GM10248 (cell line): Measurements from ENCODE around the gene STIMATE.

ENCODE experiments used
- CTCF ChIA-PET: fragments of 300-600 bp; sonication (Branson Sonifier 250); formaldehyde crosslinking; extraction: SDS; loops from one replicate; lab custom pipeline; 2021; ENCODE audit warnings: antibody characterized with exemption; lab: Yijun Ruan, JAX
- POLR2A ChIA-PET: fragments of 350-650 bp; sonication (Branson Sonifier 250); formaldehyde crosslinking; extraction: SDS; loops from one replicate; lab custom pipeline; 2020; ENCODE audit warnings: antibody characterized with exemption; lab: Yijun Ruan, JAX
- DNase-seq: peaks from one replicate; pipeline ENCODE4 v3.0.0; 2012; ENCODE audit errors: extremely low spot score
- TF ChIP-seq, protein P1 (sequence below): IDR thresholded peaks from 2 replicates; pipeline ENCODE4 v1.5.1; 2012; ENCODE audit warnings: mild to moderate bottlenecking, low read depth; ENCODE audit errors: extremely low read depth, missing control alignments, control extremely low read depth

Gene STIMATE

GRCh38 chr3:52830535-52831258 lies 66.7 kb downstream of the STIMATE start, which contains the start of gene ITIH4:
ITIH4 (minus strand) TSS chr3:52830672; CDS start chr3:52830642, 30 bp downstream.
- CTCF ChIA-PET, result no interaction called here

DNA sequence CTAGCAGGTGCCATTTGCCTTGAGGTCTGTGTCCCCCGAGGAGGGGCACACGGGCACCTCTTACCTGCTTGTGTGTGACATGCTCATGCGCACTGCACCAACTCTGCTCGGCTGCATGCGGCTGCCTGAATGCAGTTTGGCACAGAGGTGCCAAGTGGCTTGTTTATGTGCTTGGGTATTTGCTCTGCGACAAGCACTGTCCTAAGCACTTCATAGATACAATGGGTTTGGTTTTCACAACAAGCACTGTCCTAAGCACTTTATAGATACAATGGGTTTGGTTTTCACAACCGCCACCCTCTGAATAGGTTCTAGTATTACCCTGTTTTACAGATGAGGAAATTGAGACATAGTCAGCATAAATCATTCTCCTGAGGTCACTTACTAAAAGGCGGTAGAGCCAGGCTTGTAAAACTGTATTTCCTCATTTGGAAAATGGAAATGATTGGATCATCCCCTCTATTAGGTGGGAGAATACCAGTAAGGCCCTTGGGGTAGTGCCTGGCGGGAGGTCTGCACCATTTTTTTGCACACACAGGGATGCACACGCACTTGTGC lies 67.4 kb downstream of the STIMATE start:
- TF ChIP-seq, protein P1, sequence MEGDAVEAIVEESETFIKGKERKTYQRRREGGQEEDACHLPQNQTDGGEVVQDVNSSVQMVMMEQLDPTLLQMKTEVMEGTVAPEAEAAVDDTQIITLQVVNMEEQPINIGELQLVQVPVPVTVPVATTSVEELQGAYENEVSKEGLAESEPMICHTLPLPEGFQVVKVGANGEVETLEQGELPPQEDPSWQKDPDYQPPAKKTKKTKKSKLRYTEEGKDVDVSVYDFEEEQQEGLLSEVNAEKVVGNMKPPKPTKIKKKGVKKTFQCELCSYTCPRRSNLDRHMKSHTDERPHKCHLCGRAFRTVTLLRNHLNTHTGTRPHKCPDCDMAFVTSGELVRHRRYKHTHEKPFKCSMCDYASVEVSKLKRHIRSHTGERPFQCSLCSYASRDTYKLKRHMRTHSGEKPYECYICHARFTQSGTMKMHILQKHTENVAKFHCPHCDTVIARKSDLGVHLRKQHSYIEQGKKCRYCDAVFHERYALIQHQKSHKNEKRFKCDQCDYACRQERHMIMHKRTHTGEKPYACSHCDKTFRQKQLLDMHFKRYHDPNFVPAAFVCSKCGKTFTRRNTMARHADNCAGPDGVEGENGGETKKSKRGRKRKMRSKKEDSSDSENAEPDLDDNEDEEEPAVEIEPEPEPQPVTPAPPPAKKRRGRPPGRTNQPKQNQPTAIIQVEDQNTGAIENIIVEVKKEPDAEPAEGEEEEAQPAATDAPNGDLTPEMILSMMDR, result no peak
- DNase-seq, result no peak
- CTCF ChIA-PET, result no interaction called here
- POLR2A ChIA-PET, result no interaction called here

More at GRCh38 chr3:52830535-52831258, 66.7 kb downstream of the STIMATE start, which contains the start of gene ITIH4:
- POLR2A ChIA-PET, result no interaction called here
- TF ChIP-seq, protein P1, result no peak
- no peak for DNase-seq

- POLR2A ChIA-PET, result no interaction called here
- no peak for DNase-seq
- TF ChIP-seq, protein P1, result no peak
- CTCF ChIA-PET, result interaction anchor here (0.7 kb wide), 1 partner anchor 9 kb away, joined by 3 read pairs; no protein-coding TSS in a partner anchor
Measured at GRCh38 chr3:52829482-52829881, 67.9 kb downstream of the STIMATE start.

GRCh38 chr3:52827866-52828376 lies 69.4 kb downstream of the STIMATE start:
- ChIA-PET POLR2A (no interaction called here), CTCF (interaction anchor here (1.3 kb wide), 1 partner anchor 9 kb away, joined by 3 read pairs; no protein-coding TSS in a partner anchor)
- TF ChIP-seq, protein P1, result no peak
- DNase-seq, result no peak

- POLR2A ChIA-PET, result no interaction called here
- TF ChIP-seq, protein P1, result no peak
- CTCF ChIA-PET, result no interaction called here
- DNase-seq, result no peak
Measured at GRCh38 chr3:52827441-52827840, 69.9 kb downstream of the STIMATE start.

GRCh38 chr3:52824037-52824436 lies 73.3 kb downstream of the STIMATE start:
- ChIA-PET POLR2A (no interaction called here), CTCF (interaction anchor here (1.0 kb wide), 2 partner anchors 8 to 13 kb away, joined by 3 read pairs; no protein-coding TSS in a partner anchor)
- TF ChIP-seq, protein P1, result no peak
- no peak for DNase-seq
